Astrocyte (in vitro differentiated cells and primary cell): ENCODE measurements around the gene COG1. TPM values are rescaled to one million over a fixed set of nuclear protein-coding genes. Genes with fewer than 3 reads are reported as not detected.

ENCODE experiments used
- DNase-seq: peaks from one replicate; pipeline ENCODE4 v3.0.0-alpha.2; 2010; ENCODE audit warnings: low read depth
- FAIRE-seq: peaks from 2 replicates; lab custom pipeline; 2011; peaks lifted over from hg19 to GRCh38; lab: Jason Lieb, UNC
- H2AFZ ChIP-seq: 2 replicates; pipeline ENCODE4 v1.6.0; 2012; ENCODE audit warnings: low read depth, low read length, inconsistent platforms
- H3K27ac ChIP-seq: 2 replicates; pipeline ENCODE4 v1.5.1; 2011; ENCODE audit warnings: low read depth, low read length, inconsistent platforms
- H3K27me3 ChIP-seq: 2 replicates; pipeline ENCODE4 v1.6.0; 2011; ENCODE audit warnings: low read length, inconsistent platforms; ENCODE audit not compliant: insufficient read depth
- H3K36me3 ChIP-seq: 2 replicates; pipeline ENCODE4 v1.5.1; 2011; ENCODE audit warnings: low read length, inconsistent platforms; ENCODE audit not compliant: insufficient read depth
- H3K4me1 ChIP-seq: 2 replicates; pipeline ENCODE4 v1.5.1; 2011; ENCODE audit warnings: low read length, inconsistent platforms; ENCODE audit not compliant: insufficient read depth
- H3K4me2 ChIP-seq: 2 replicates; pipeline ENCODE4 v1.6.0; 2012; ENCODE audit warnings: low read length, inconsistent platforms
- H3K4me3 ChIP-seq: 2 replicates; pipeline ENCODE4 v1.5.1; 2011; ENCODE audit warnings: low read depth, mild to moderate bottlenecking, low read length, inconsistent platforms; ENCODE audit not compliant: insufficient read depth
- H3K79me2 ChIP-seq: 2 replicates; pipeline ENCODE4 v1.6.0; 2012; ENCODE audit warnings: mild to moderate bottlenecking, low read length, inconsistent platforms; ENCODE audit not compliant: insufficient read depth
- H3K9ac ChIP-seq: 2 replicates; pipeline ENCODE4 v1.6.0; 2012; ENCODE audit warnings: mild to moderate bottlenecking, low read length, inconsistent platforms
- H3K9me3 ChIP-seq: 2 replicates; pipeline ENCODE4 v1.5.1; 2012; ENCODE audit warnings: low read depth, mild to moderate bottlenecking, low read length, inconsistent platforms; ENCODE audit not compliant: insufficient read depth
- H4K20me1 ChIP-seq: 2 replicates; pipeline ENCODE4 v1.6.0; 2012; ENCODE audit warnings: low read length, inconsistent platforms; ENCODE audit not compliant: insufficient read depth
- H3K27ac Mint-ChIP-seq: one replicate; pipeline ENCODE4 v1.8.0; 2021; ENCODE audit warnings: mild to moderate bottlenecking, mixed read lengths; ENCODE audit not compliant: unreplicated experiment
- H3K27me3 Mint-ChIP-seq: one replicate; pipeline ENCODE4 v1.8.0; 2021; ENCODE audit warnings: low read depth, mixed read lengths; ENCODE audit not compliant: unreplicated experiment
- H3K36me3 Mint-ChIP-seq: one replicate; pipeline ENCODE4 v1.8.0; 2021; ENCODE audit warnings: low read depth, mixed read lengths; ENCODE audit not compliant: unreplicated experiment
- H3K4me1 Mint-ChIP-seq: one replicate; pipeline ENCODE4 v1.8.0; 2021; ENCODE audit warnings: low read depth, mixed read lengths; ENCODE audit not compliant: unreplicated experiment
- H3K4me3 Mint-ChIP-seq: one replicate; pipeline ENCODE4 v1.8.0; 2021; ENCODE audit warnings: mild to moderate bottlenecking, moderate library complexity, mixed read lengths; ENCODE audit not compliant: unreplicated experiment
- H3K9me3 Mint-ChIP-seq: one replicate; pipeline ENCODE4 v1.8.0; 2021; ENCODE audit warnings: mild to moderate bottlenecking, mixed read lengths; ENCODE audit not compliant: unreplicated experiment
- EZH2 ChIP-seq: IDR thresholded peaks from 2 replicates; pipeline ENCODE4 v1.6.1; 2012; ENCODE audit warnings: mild to moderate bottlenecking, low read length, inconsistent platforms; ENCODE audit not compliant: insufficient read depth
- total RNA-seq: library from RNA; stranded (reverse); gene quantifications from 2 replicates; pipeline ENCODE4 v1.2.1, GENCODE V29; 2021
- TF ChIP-seq, protein P1 (sequence below): IDR thresholded peaks from 2 replicates; pipeline ENCODE4 v1.5.1; 2011; ENCODE audit warnings: low read depth, mild to moderate bottlenecking, inconsistent platforms, low read length, moderate library complexity; ENCODE audit not compliant: insufficient read depth

COG1 gene
- total RNA-seq, 1 donor from 2014 or later, result 34.4 TPM

DNA sequence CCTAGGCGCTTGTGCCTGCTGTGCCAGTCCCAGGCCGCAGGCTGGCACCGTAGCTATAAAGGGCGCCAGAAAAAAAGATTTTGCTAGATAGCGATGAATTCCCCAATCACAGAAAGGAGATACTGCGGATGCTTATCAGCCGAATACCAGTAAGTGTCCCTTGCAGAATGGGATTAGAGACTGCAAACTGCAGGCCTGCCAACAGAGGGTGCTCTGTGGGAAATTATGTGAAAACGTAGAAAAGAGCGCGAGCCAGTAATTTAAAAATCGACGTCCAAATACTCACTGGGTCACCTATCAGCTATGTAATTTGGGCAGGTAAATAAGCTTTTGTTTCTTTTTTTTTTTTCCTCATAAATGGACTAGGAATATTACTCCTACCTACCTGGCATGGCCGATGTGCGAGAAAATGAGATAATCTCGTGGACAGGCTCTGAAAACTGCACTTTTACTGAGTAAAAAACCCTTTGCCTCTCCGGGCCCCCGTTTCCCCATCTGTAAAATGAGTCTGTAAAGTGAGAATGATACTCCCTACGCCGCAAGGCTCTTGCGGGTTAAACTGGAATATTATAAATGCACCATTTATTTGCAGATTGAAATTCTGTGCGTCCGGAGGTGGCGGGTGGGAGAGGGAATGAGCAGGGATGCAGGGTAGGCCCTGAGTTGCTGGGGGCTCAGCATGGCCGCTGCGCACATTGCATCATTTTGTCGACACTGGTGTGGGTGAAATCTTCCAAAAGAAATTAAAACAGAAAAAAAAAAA lies 1.2 kb upstream of the COG1 start:
- peaks cover 15% of the 10 kb centered on the region for H4K20me1 ChIP-seq
- Mint-ChIP-seq H3K36me3 (peaks cover 7% of the 10 kb centered on the region), H3K4me3 (peak overlapping the region; percentile 92), H3K4me1 (peaks cover 13% of the 10 kb centered on the region), H3K9me3 (no peaks in the 10 kb centered on the region), H3K27me3 (no peaks in the 10 kb centered on the region), H3K27ac (peak overlapping the region; percentile 95)
- H3K4me1 ChIP-seq, result peaks cover 12% of the 10 kb centered on the region
- no peaks in the 10 kb centered on the region for H3K9me3 ChIP-seq
- H3K4me3 ChIP-seq, result peak overlapping the region; percentile 85
- TF ChIP-seq, protein P1, sequence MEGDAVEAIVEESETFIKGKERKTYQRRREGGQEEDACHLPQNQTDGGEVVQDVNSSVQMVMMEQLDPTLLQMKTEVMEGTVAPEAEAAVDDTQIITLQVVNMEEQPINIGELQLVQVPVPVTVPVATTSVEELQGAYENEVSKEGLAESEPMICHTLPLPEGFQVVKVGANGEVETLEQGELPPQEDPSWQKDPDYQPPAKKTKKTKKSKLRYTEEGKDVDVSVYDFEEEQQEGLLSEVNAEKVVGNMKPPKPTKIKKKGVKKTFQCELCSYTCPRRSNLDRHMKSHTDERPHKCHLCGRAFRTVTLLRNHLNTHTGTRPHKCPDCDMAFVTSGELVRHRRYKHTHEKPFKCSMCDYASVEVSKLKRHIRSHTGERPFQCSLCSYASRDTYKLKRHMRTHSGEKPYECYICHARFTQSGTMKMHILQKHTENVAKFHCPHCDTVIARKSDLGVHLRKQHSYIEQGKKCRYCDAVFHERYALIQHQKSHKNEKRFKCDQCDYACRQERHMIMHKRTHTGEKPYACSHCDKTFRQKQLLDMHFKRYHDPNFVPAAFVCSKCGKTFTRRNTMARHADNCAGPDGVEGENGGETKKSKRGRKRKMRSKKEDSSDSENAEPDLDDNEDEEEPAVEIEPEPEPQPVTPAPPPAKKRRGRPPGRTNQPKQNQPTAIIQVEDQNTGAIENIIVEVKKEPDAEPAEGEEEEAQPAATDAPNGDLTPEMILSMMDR, result peak; percentile 95
- TF ChIP-seq EZH2, result no peak
- H3K27me3 ChIP-seq, result no peaks in the 10 kb centered on the region
- peak overlapping the region; percentile 88 for H3K9ac ChIP-seq
- peak overlapping the region; percentile 85 for H3K27ac ChIP-seq
- FAIRE-seq (no peak), DNase-seq (peak; percentile 31)
- peak overlapping the region; percentile 92 for H3K4me2 ChIP-seq
- H3K79me2 ChIP-seq, result peaks cover 32% of the 10 kb centered on the region
- H3K36me3 ChIP-seq, result peaks cover 1% of the 10 kb centered on the region
- peak overlapping the region; percentile 16 for H2AFZ ChIP-seq

DNA sequence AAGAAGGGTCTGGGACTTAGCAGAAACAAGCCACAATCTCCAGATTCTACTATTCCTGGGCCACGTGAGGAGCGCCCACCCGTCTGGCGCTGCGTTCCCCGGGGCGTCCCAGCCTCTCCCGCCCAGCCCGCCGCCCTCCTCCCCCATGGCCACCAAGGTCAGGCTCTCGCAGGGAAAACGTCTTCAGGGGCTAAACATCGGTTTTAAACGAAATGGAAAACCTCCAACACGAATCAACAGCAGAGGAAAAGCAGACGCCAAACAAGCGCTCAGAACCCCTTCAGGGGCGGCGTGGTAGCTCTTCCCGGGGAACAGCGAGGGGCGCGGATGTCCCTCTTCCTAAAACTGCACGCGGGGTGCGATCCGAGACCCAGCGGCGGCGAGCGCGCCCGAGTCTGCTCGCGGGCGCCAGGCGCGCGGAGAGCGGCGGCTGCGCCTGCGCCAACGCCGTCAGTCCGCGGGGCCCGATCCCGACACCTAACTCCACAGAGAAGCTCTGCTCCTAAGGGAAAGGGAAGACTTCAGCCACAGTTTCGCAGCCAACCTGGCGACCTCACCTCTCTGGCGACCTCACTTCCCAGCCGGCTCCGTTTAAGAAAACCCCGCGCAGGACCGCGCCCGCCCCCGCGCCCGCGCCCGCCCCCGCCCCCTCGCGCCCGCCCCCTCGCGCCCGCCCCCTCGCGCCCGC lies 505 bp upstream of the COG1 start:
- FAIRE-seq, result no peak

More for the DNA sequence above, 505 bp upstream of the COG1 start:
- H3K79me2 ChIP-seq, result peaks cover 39% of the 10 kb centered on the region
- Mint-ChIP-seq H3K9me3 (no peaks in the 10 kb centered on the region), H3K4me1 (peaks cover 13% of the 10 kb centered on the region), H3K27ac (peak overlapping the region; percentile 95), H3K4me3 (peak overlapping the region; percentile 92), H3K36me3 (peaks cover 13% of the 10 kb centered on the region), H3K27me3 (no peaks in the 10 kb centered on the region)
- TF ChIP-seq, protein P1, result no peak
- TF ChIP-seq EZH2, result no peak
- peak; percentile 60 for DNase-seq
- no peaks in the 10 kb centered on the region for H3K9me3 ChIP-seq
- H3K27ac ChIP-seq, result peak overlapping the region; percentile 85
- peak overlapping the region; percentile 85 for H3K4me3 ChIP-seq
- H3K27me3 ChIP-seq, result no peaks in the 10 kb centered on the region
- peak overlapping the region; percentile 88 for H3K9ac ChIP-seq
- peak overlapping the region; percentile 92 for H3K4me2 ChIP-seq
- peaks cover 8% of the 10 kb centered on the region for H3K36me3 ChIP-seq
- H4K20me1 ChIP-seq, result peaks cover 23% of the 10 kb centered on the region
- H2AFZ ChIP-seq, result peak overlapping the region; percentile 91
- H3K4me1 ChIP-seq, result peaks cover 12% of the 10 kb centered on the region
